Measurements from ENCODE around the gene MCUB. TPM values are rescaled to one million over a fixed set of nuclear protein-coding genes. Genes with fewer than 3 reads are reported as not detected.
"Not testable (repeated sequence)": the region's sequence is repeated elsewhere in the genome, so short reads cannot be mapped to it uniquely, and the experiment has no call there.

Gene MCUB
- total RNA-seq, 1 donor from 2014 or later, result 44.9 TPM

DNA sequence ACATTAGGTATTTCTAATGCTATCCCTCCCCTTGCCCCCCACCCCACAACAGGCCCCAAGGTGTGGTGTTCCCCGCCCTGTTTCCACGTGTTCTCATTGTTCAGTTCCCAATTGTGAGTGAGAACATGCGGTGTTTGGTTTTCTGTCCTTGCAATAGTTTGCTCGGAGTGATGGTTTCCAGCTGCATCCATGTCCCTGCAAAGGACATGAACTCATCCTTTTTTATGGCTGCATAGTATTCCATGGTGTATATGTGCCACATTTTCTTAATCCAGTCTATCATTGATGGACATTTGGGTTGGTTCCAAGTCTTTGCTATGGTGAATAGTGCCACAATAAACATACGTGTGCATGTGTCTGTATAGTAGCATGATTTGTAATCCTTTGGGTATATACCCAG is 20.0 kb downstream of the MCUB start:
- DNase-seq, result not testable (repeated sequence)

DNA sequence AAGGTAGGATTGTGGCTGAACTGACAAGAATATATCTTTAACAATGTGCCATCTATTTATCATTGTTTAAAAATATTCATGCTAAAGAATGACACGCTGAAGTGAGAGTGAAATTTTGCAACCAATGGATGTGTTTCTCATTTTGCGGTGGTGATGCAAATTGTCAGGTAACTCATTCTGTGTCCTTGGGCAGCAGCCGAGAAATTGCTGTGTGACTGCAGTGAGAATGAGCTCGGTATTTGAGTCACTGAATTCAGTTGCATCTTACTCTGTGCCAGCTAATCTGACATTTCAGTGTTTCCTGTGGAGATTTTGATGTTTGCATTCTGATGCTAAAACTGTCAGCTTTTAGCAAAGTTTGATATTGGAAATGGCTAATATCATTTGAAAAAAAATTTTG is 28.1 kb downstream of the MCUB start:
- DNase-seq, result no peak

GRCh38 chr4:109589119-109589518 is 29.1 kb downstream of the MCUB start:
- no peak for DNase-seq

- no peak for DNase-seq
These were observed 29.6 kb downstream of the MCUB start for GRCh38 chr4:109589605-109590004.

- no peak for DNase-seq
These were observed 30.9 kb downstream of the MCUB start for GRCh38 chr4:109590905-109591304.

DNA sequence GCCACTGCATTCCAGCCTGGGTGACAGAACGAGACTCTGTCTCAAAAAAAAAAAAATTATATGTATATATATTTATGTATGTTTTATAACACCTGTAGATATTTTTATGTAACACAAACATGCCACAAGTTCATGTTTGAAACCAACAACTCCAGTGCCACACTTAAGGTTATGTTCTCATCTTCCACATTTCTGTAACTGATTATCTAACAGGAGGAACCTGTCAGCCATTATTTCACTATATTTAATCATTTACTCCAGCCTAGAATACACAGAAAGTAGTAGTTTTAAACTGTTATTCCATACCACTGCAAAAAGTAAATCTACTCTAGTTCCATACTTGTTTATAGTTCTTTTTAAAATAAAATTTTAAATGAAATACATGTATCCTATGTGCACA is 32.3 kb downstream of the MCUB start:
- DNase-seq, result no peak

DNA sequence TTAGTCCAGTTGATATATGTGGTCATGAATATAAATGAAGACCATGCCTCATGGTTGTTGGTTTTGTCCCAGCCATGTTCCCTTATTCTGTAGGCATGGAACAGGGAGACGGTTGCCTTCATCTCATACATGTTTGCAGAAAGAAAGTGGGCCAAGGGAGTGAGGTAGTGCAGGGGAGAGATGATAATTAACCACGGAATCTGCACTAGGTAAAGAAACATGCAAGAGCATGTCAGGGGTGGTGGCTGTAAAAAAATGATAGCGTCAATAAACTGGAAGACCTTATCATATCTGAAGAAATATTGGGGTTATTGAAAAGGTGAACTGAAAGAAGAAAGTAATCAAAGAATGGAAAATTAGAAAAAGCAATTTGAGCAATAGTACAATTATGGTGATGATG is 35.1 kb downstream of the MCUB start:
- not testable (repeated sequence) for DNase-seq

DNA sequence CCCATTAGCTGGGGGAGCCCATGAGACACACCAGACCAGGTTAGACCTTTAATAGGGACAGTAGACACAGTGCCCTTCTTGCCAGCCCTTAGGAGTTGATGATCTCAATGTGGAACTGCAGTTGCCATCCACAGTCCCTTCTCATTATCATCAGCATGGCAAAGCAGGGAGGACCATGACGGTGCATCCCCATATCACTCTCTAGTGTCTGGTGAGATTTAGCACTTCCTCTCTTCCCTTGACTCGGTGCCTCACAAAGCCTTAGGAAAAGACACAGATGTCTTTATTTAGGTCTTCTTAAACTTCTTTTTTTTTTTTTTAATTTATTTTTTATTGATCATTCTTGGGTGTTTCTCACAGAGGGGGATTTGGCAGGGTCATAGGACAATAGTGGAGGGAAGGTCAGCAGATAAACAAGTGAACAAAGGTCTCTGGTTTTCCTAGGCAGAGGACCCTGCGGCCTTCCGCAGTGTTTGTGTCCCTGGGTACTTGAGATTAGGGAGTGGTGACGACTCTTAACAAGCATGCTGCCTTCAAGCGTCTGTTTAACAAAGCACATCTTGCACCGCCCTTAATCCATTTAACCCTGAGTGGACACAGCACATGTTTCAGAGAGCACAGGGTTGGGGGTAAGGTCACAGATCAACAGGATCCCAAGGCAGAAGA is 36.5 kb downstream of the MCUB start:
- not testable (repeated sequence) for DNase-seq

- DNase-seq, result no peak
These were observed 39.1 kb downstream of the MCUB start for GRCh38 chr4:109599046-109599652.

DNA sequence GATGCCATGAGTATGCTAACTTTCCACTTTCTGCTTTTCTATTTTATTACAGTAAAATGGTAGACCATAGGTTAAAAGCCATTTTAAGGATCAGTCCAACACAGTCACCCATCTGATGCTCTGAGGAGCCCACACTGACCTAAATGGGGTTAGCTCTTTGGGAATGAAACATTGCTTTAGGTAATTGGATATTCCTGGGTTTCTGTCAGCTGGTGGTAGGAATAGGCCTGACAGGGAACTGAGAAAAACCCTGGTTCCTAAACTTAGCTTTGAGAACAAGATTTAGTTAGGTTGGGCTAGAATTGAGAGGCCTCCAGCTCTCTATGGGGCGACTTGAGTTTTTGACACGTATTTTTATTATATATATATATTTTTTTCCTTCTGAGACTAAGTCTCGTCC is 40.4 kb downstream of the MCUB start:
- no peak for DNase-seq

DNA sequence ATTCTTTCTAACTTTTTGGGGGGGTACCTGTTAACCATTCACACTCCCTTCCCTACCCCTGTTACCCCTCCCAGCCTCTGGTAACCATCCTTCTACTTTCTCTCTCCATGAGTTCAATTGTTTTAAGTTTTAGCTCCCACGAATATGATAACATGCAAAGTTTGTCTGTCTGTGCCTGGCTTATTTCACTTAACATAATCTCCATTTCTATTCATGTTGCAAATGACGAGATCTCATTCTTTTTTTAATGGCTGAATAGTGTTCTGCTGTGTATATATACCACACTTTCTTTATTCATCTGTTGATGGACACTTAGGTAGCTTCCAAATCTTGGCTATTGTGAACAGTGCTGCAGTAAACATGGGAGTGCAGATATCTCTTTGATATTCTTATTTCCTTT is 41.3 kb downstream of the MCUB start:
- DNase-seq, result no peak

- DNase-seq, result no peak
These were observed 47.9 kb downstream of the MCUB start for GRCh38 chr4:109607976-109608375.

DNA sequence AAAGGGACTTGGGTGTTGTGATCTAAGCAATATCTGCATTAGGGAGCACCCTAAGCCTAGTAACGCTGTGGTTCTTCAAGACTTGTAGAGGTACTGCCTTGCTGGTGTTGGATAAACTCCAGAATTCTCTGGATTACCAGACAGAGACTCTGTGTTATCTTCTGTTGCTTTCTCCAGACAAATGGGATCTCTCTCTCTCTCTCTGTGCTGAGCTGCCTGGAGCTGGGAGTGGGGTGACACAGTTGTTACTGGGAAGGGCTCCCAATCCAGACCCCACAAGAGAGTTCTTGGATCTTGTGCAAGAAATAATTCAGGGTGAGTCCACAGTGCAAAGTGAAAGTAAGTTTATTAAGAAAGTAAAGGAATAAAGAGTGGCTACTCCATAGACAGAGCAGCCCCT is 48.8 kb downstream of the MCUB start:
- no peak for DNase-seq

DNA sequence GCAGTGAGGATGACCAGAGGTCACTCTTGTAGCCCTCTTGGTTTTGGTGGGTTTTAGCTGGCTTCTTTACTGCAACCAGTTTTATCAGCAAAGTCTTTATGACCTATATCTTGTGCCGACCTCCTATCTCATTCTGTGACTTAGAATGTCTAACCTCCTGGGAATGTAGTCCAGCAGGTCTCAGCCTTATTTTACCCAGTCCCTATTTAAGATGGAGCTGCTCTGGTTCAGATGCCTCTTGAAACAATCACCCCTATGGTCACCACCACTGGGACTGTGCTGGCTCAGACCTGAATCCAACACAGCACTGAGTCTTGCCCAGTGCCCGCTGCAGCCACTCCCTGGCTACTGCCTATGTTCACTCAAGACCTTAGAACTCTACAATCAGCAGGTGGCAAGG is 49.4 kb downstream of the MCUB start:
- no peak for DNase-seq

- no peak for DNase-seq
These were observed 50.4 kb downstream of the MCUB start for GRCh38 chr4:109610489-109610888.

- DNase-seq, result no peak
These were observed 51.1 kb downstream of the MCUB start for GRCh38 chr4:109611045-109611646.

- DNase-seq, result no peak
These were observed 54.0 kb downstream of the MCUB start for GRCh38 chr4:109614015-109614414.

- DNase-seq, result no peak
These were observed 54.4 kb downstream of the MCUB start for GRCh38 chr4:109614466-109614865.

- DNase-seq, result no peak
These were observed 55.7 kb downstream of the MCUB start for GRCh38 chr4:109615742-109616141.

DNA sequence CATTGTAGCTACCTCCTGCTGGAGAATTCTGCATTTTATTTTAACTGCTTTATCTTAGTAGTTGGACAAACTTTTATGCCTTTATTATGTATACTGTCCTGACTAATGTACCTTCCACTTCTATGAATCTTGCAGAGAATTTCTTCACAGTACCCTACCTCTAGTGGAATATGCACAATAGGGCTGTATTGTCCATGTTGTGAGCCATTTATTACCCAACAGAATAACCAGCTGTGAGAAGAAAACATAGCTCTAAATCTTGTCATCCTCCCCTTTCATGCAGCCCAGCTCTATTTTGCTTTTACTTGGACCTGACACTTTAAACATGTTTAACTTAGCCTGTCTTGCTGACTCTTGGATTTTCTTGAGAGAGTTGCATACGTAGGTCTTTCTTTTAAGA is 56.2 kb downstream of the MCUB start:
- no peak for DNase-seq

DNA sequence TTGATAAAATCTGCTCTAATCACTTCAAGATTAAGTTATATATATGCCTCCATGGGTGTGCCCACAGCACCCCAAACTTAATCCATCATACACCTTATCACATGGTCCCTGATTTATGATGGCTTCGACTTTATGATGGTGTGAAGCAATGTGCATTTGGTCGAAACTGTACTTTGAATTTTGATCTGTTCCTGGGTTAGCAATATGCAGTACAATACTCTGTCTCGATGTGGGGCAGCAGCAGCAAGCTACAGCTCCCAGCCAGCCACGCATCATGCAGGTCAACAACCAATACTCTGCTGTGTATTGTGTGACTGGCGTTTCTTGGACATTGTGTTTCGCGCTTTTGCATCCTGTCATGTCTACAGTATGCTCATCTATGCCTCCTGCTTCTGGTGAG is 62.6 kb downstream of the MCUB start:
- DNase-seq, result no peak

GRCh38 chr4:109624536-109624935 is 64.5 kb downstream of the MCUB start:
- DNase-seq, result no peak

- DNase-seq, result no peak
These were observed 67.3 kb downstream of the MCUB start for GRCh38 chr4:109627361-109627760.

- no peak for DNase-seq
These were observed 69.7 kb downstream of the MCUB start for GRCh38 chr4:109629775-109630174.
